Measurements from ENCODE around the gene CDC7.

The CDC7 gene

GRCh38 chr1:91559838-91560565 lies 59.4 kb downstream of the CDC7 start:
- DNase-seq (ENCODE audit: extremely low spot score), result no peak
- ChIA-PET CTCF (no interaction called here), POLR2A (no interaction called here)
- no peak for TF ChIP-seq FOXK2 (IDR thresholded peaks at IDR 0.05)

DNA sequence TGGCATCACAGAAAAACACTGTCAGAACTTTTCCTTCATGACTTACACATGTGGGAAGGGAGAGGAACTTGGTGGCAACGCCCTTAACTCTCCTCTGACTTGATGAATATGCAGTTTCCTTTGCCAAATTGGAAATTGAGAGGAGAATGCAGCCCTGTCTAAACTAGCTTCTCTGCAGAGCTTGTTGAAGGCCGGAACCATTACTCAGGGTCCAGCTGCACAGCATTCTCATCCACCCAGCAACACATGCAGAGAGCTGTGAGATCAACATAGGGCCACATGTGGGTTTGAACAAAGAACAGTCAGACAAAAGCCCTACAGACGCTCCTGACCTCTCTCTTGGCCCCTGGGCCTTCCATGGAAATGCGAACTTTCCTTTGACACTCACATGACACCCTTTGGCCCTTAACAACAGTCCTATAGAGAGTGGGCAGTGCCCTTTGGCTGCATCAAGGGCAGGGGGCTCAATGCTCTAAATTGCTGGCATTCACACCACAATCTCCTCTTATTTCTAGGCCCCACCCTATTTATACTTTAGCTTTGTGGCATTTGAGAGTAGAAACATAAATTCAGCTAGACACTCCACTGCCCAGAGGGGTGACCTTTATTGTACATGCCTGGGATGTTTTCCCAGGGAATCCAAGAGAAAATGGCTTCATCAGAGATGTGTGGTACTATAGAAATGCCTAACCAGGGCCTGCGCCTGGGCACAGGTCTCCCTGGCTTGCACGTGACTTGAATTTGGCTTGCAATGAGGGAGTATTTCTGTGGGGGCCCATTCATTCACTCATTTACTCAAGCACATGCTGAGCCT lies 64.4 kb downstream of the CDC7 start:
- ChIA-PET CTCF (no interaction called here), POLR2A (no interaction called here)
- DNase-seq (ENCODE audit: extremely low spot score), result no peak
- TF ChIP-seq ELF4 (IDR thresholded peaks at IDR 0.05) (no peak), FOXK2 (IDR thresholded peaks at IDR 0.05) (no peak), L3MBTL2 (conservative IDR thresholded peaks at IDR 0.05) (no peak), ZNF384 (IDR thresholded peaks at IDR 0.05) (no peak), ARNT (IDR thresholded peaks at IDR 0.05) (no peak), FOXM1 (IDR thresholded peaks at IDR 0.05; ENCODE audit: borderline replicate concordance) (no peak), SP1 (IDR thresholded peaks at IDR 0.05) (no peak), CTBP1 (IDR thresholded peaks at IDR 0.05; ENCODE audit: borderline replicate concordance) (no peak), LEF1 (IDR thresholded peaks at IDR 0.05; ENCODE audit: borderline replicate concordance) (no peak), TARDBP (IDR thresholded peaks at IDR 0.05) (no peak), BHLHE40 (IDR thresholded peaks at IDR 0.05; ENCODE audit: borderline replicate concordance) (no peak)

DNA sequence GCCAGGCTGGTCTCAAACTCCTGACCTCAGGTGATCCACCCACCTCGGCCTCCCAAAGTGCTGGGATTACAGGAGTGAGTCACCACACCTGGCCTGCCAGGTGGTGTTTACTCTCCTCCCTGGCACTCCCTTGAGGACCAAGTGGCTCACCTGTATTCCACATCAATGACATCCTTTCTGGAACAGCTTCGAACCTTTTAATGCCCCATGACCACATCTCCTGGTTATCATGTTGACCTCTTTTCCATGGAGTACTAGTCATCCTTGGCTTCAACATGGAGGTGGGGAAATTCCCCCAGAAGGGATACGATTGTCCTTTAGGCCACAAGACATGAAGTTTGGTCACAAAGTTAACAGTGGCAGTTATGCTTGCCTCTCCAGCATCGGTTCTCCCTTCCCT lies 66.9 kb downstream of the CDC7 start:
- ChIA-PET POLR2A (no interaction called here), CTCF (no interaction called here)
- no peak for DNase-seq (ENCODE audit: extremely low spot score)
- no peak for TF ChIP-seq LEF1 (IDR thresholded peaks at IDR 0.05; ENCODE audit: borderline replicate concordance)
- TF ChIP-seq HDGF (IDR thresholded peaks at IDR 0.05; ENCODE audit: borderline replicate concordance), result no peak

GRCh38 chr1:91568261-91568660 lies 67.6 kb downstream of the CDC7 start:
- TF ChIP-seq BHLHE40 (IDR thresholded peaks at IDR 0.05; ENCODE audit: borderline replicate concordance), result no peak
- no peak for TF ChIP-seq LEF1 (IDR thresholded peaks at IDR 0.05; ENCODE audit: borderline replicate concordance)
- TF ChIP-seq NFRKB (IDR thresholded peaks at IDR 0.05), result no peak
- TF ChIP-seq FOXK2 (IDR thresholded peaks at IDR 0.05), result no peak
- no peak for TF ChIP-seq SUZ12 (IDR thresholded peaks at IDR 0.05)
- TF ChIP-seq L3MBTL2 (conservative IDR thresholded peaks at IDR 0.05), result no peak
- TF ChIP-seq ARNT (IDR thresholded peaks at IDR 0.05), result no peak
- no peak for TF ChIP-seq FOXM1 (IDR thresholded peaks at IDR 0.05; ENCODE audit: borderline replicate concordance)
- TF ChIP-seq FOXA1 (IDR thresholded peaks at IDR 0.05), result no peak
- TF ChIP-seq HDGF (IDR thresholded peaks at IDR 0.05; ENCODE audit: borderline replicate concordance), result no peak
- TF ChIP-seq CTBP1 (IDR thresholded peaks at IDR 0.05; ENCODE audit: borderline replicate concordance), result no peak
- TF ChIP-seq TARDBP (IDR thresholded peaks at IDR 0.05), result no peak
- TF ChIP-seq, protein P1, sequence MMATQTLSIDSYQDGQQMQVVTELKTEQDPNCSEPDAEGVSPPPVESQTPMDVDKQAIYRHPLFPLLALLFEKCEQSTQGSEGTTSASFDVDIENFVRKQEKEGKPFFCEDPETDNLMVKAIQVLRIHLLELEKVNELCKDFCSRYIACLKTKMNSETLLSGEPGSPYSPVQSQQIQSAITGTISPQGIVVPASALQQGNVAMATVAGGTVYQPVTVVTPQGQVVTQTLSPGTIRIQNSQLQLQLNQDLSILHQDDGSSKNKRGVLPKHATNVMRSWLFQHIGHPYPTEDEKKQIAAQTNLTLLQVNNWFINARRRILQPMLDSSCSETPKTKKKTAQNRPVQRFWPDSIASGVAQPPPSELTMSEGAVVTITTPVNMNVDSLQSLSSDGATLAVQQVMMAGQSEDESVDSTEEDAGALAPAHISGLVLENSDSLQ (IDR thresholded peaks at IDR 0.05), result no peak
- no peak for TF ChIP-seq ZNF384 (IDR thresholded peaks at IDR 0.05)
- TF ChIP-seq SP1 (IDR thresholded peaks at IDR 0.05), result no peak
- TF ChIP-seq ELF4 (IDR thresholded peaks at IDR 0.05), result no peak
- no peak for DNase-seq (ENCODE audit: extremely low spot score)
- ChIA-PET CTCF (no interaction called here), POLR2A (no interaction called here)

DNA sequence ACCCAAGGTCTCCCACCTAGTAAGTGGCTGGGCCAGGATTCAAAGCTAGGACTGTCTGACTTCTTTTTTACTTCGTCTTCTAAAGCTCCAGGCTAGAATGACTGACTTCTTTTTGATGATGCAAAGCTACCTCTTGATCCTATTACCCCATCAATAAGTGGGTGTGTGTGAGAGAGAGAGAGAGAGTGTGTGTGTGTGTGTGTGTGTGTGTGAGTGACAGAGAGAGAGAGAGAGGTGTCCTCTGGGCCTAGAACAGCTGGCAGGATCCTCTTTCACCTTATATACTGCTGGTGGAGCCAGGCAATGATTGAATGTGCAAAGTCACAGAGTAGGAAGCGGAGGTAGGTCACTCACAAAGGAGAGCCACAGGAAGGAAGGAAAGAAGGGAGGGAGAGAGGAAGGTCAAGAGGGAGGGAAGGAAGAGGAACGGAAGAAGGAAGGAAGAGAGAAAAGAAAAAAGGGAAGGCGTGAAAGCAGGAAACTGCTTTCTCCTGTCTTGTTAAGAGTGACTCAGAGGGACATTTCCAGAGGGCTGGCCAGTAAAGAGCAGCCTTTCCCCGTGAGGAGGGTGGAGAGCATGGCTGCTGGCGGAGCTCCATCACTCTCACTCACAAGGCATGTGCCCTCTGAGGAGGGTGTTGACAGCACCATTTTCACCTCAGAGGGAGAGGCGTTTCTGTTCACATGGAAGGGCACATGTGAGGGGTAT lies 68.9 kb downstream of the CDC7 start:
- DNase-seq (ENCODE audit: extremely low spot score), result no peak
- TF ChIP-seq SP1 (IDR thresholded peaks at IDR 0.05) (no peak), ARNT (IDR thresholded peaks at IDR 0.05) (no peak), ELF4 (IDR thresholded peaks at IDR 0.05) (no peak), ZNF384 (IDR thresholded peaks at IDR 0.05) (no peak), LEF1 (IDR thresholded peaks at IDR 0.05; ENCODE audit: borderline replicate concordance) (no peak), L3MBTL2 (conservative IDR thresholded peaks at IDR 0.05) (no peak), SUZ12 (IDR thresholded peaks at IDR 0.05) (no peak), HDGF (IDR thresholded peaks at IDR 0.05; ENCODE audit: borderline replicate concordance) (no peak), FOXM1 (IDR thresholded peaks at IDR 0.05; ENCODE audit: borderline replicate concordance) (no peak), FOXK2 (IDR thresholded peaks at IDR 0.05) (no peak), TARDBP (IDR thresholded peaks at IDR 0.05) (no peak), CTBP1 (IDR thresholded peaks at IDR 0.05; ENCODE audit: borderline replicate concordance) (no peak), BHLHE40 (IDR thresholded peaks at IDR 0.05; ENCODE audit: borderline replicate concordance) (no peak), NFRKB (IDR thresholded peaks at IDR 0.05) (no peak), FOXA1 (IDR thresholded peaks at IDR 0.05) (no peak)
- TF ChIP-seq, protein P1 (IDR thresholded peaks at IDR 0.05), result no peak
- ChIA-PET POLR2A (interaction anchor here (0.6 kb wide), 1 partner anchor 31 kb away, joined by 3 read pairs; no protein-coding TSS in a partner anchor), CTCF (no interaction called here)

DNA sequence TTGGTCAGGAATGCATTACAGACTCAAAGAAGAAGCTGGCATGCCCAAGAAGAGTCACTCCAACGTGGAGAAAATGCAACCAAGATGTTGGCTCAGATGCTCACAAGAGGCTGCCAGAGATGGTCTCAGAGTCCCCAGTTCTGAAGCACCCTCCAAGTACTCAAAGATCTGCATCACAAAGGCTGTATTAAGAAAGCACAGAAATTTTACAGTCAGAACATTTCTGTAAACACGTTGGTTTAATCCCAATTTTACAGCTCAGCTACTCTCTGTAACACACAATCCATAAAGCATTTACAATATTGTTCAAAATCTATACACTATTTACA lies 69.4 kb downstream of the CDC7 start:
- TF ChIP-seq, protein P1 (IDR thresholded peaks at IDR 0.05), result no peak
- TF ChIP-seq ELF4 (IDR thresholded peaks at IDR 0.05), result no peak
- no peak for TF ChIP-seq CTBP1 (IDR thresholded peaks at IDR 0.05; ENCODE audit: borderline replicate concordance)
- TF ChIP-seq L3MBTL2 (conservative IDR thresholded peaks at IDR 0.05), result no peak
- no peak for TF ChIP-seq SUZ12 (IDR thresholded peaks at IDR 0.05)
- no peak for TF ChIP-seq SP1 (IDR thresholded peaks at IDR 0.05)
- no peak for TF ChIP-seq FOXM1 (IDR thresholded peaks at IDR 0.05; ENCODE audit: borderline replicate concordance)
- no peak for TF ChIP-seq HDGF (IDR thresholded peaks at IDR 0.05; ENCODE audit: borderline replicate concordance)
- no peak for TF ChIP-seq NFRKB (IDR thresholded peaks at IDR 0.05)
- TF ChIP-seq TARDBP (IDR thresholded peaks at IDR 0.05), result no peak
- TF ChIP-seq FOXA1 (IDR thresholded peaks at IDR 0.05), result no peak
- TF ChIP-seq BHLHE40 (IDR thresholded peaks at IDR 0.05; ENCODE audit: borderline replicate concordance), result no peak
- no peak for TF ChIP-seq ARNT (IDR thresholded peaks at IDR 0.05)
- TF ChIP-seq LEF1 (IDR thresholded peaks at IDR 0.05; ENCODE audit: borderline replicate concordance), result no peak
- TF ChIP-seq FOXK2 (IDR thresholded peaks at IDR 0.05), result no peak
- TF ChIP-seq ZNF384 (IDR thresholded peaks at IDR 0.05), result no peak
- CTCF ChIA-PET, result no interaction called here

More for the DNA sequence above, 69.4 kb downstream of the CDC7 start:
- DNase-seq (ENCODE audit: extremely low spot score), result no peak
- POLR2A ChIA-PET, result interaction anchor here (1.1 kb wide), 1 partner anchor 69 kb away, joined by 3 read pairs; no protein-coding TSS in a partner anchor
